Mesenchymal stem cell (in vitro differentiated cells and primary cell): ENCODE measurements around the gene UCHL1.
A peak's percentile ranks its signal among the peaks of the same experiment; 100 is the strongest.

Experiments used
- DNase-seq: peaks from one replicate; pipeline ENCODE4 v3.0.0-alpha.2; 2013
- H2AFZ ChIP-seq: one replicate; pipeline ENCODE4 v1.6.1; 2013; ENCODE audit warnings: low read depth, mild to moderate bottlenecking, control low read depth, inconsistent platforms, low read length, moderate library complexity
- H2AK5ac ChIP-seq: 2 replicates; pipeline ENCODE4 v1.6.1; 2013; ENCODE audit warnings: low read length, moderate library complexity, mild to moderate bottlenecking, inconsistent platforms; ENCODE audit not compliant: severe bottlenecking
- H2BK120ac ChIP-seq: one replicate; pipeline ENCODE4 v1.6.1; 2013; ENCODE audit warnings: low read depth, mild to moderate bottlenecking, inconsistent platforms, low read length, moderate library complexity
- H2BK12ac ChIP-seq, 2 experiments: one replicate each; pipeline ENCODE4 v1.6.1; 2013; ENCODE audit warnings: inconsistent platforms in 2 of 2, low read length in 2 of 2, mild to moderate bottlenecking in 2 of 2, moderate library complexity in 2 of 2, control low read depth in 1 of 2
- H2BK15ac ChIP-seq: one replicate; pipeline ENCODE4 v1.6.1; 2013; ENCODE audit warnings: mild to moderate bottlenecking, low read depth, inconsistent platforms; ENCODE audit not compliant: poor library complexity, severe bottlenecking
- H2BK5ac ChIP-seq: 2 replicates; pipeline ENCODE4 v1.6.1; 2013; ENCODE audit warnings: low read depth, mild to moderate bottlenecking, low read length, control low read depth, inconsistent platforms; ENCODE audit not compliant: poor library complexity, severe bottlenecking
- H3K14ac ChIP-seq, 2 experiments: one replicate each; pipeline ENCODE4 v1.6.1; 2013; ENCODE audit warnings: inconsistent platforms in 2 of 2, low read length in 2 of 2, control low read depth in 1 of 2, mild to moderate bottlenecking in 1 of 2, moderate library complexity in 1 of 2
- H3K18ac ChIP-seq, 2 experiments: one replicate each; pipeline ENCODE4 v1.6.1; 2013; ENCODE audit warnings: inconsistent platforms in 2 of 2, low read length in 2 of 2, control low read depth in 1 of 2, low read depth in 1 of 2, mild to moderate bottlenecking in 1 of 2
- H3K23ac ChIP-seq, 2 experiments: one replicate each; pipeline ENCODE4 v1.6.1; 2013; ENCODE audit warnings: inconsistent platforms in 2 of 2, low read length in 2 of 2, mild to moderate bottlenecking in 2 of 2, moderate library complexity in 2 of 2, control low read depth in 1 of 2
- H3K27ac ChIP-seq: 2 replicates; pipeline ENCODE4 v1.5.1; 2013; ENCODE audit warnings: mild to moderate bottlenecking, moderate library complexity, low read length, control low read depth, inconsistent platforms; ENCODE audit not compliant: poor library complexity, severe bottlenecking
- H3K27me3 ChIP-seq, 2 experiments: 2 replicates each; pipeline versions ENCODE4 v1.6.1 to v1.7.0; 2013; ENCODE audit warnings: low read length in 2 of 2, mild to moderate bottlenecking in 2 of 2, moderate library complexity in 2 of 2, control low read depth in 1 of 2, inconsistent platforms in 1 of 2; ENCODE audit not compliant: control insufficient read depth in 1 of 2, insufficient read depth in 1 of 2
- H3K36me3 ChIP-seq, 2 experiments: 2 replicates each; pipeline versions ENCODE4 v1.6.1 to v1.7.0; 2013; ENCODE audit warnings: low read length in 2 of 2, control low read depth in 1 of 2, inconsistent platforms in 1 of 2, low read depth in 1 of 2, mild to moderate bottlenecking in 1 of 2; ENCODE audit not compliant: insufficient read depth in 2 of 2, control insufficient read depth in 1 of 2
- H3K4ac ChIP-seq, 2 experiments: one replicate each; pipeline ENCODE4 v1.6.1; 2013; ENCODE audit warnings: inconsistent platforms in 2 of 2, low read length in 2 of 2, mild to moderate bottlenecking in 2 of 2, moderate library complexity in 2 of 2, control low read depth in 1 of 2, low read depth in 1 of 2
- H3K4me1 ChIP-seq: 2 replicates; pipeline ENCODE4 v1.6.1; 2013; ENCODE audit warnings: low read depth, low read length, control low read depth; ENCODE audit not compliant: control insufficient read depth, insufficient read depth
- H3K4me2 ChIP-seq: 2 replicates; pipeline ENCODE4 v1.6.1; 2013; ENCODE audit warnings: low read length, mild to moderate bottlenecking, inconsistent platforms; ENCODE audit not compliant: poor library complexity, severe bottlenecking
- H3K4me3 ChIP-seq, 2 experiments: 2 replicates each; pipeline versions ENCODE4 v1.5.1 to v1.7.0; 2013; ENCODE audit warnings: low read length in 2 of 2, mild to moderate bottlenecking in 2 of 2, control low read depth in 1 of 2, low read depth in 1 of 2; ENCODE audit not compliant: insufficient read depth in 1 of 2
- H3K79me1 ChIP-seq: replicated peaks from 2 replicates; pipeline ENCODE4 v1.6.1; 2013; ENCODE audit warnings: mild to moderate bottlenecking, control low read depth, low read length, inconsistent platforms; ENCODE audit not compliant: poor library complexity, severe bottlenecking
- H3K9ac ChIP-seq: 2 replicates; pipeline ENCODE4 v1.7.0; 2013; ENCODE audit warnings: mild to moderate bottlenecking, low read length, moderate library complexity
- H3K9me3 ChIP-seq: 2 replicates; pipeline ENCODE4 v1.7.0; 2013; ENCODE audit warnings: mild to moderate bottlenecking, low read length; ENCODE audit not compliant: control insufficient read depth
- H4K8ac ChIP-seq: one replicate; pipeline ENCODE4 v1.6.1; 2013; ENCODE audit warnings: inconsistent platforms, mild to moderate bottlenecking, low read length, moderate library complexity
- H4K91ac ChIP-seq: one replicate; pipeline ENCODE4 v1.6.1; 2013; ENCODE audit warnings: mild to moderate bottlenecking, low read length, inconsistent platforms
- WGBS: methylation state at CpG from one replicate; pipeline ENCODE4 v1.1.7; 2013; ENCODE audit warnings: mixed read lengths; 5-methylcytosine and 5-hydroxymethylcytosine counted together

Gene UCHL1

GRCh38 chr4:41290479-41290878 lies 33.8 kb downstream of the UCHL1 start:
- WGBS: 91% methylated on average over 3 of the region's 4 CpGs

GRCh38 chr4:41294445-41295062 lies 37.8 kb downstream of the UCHL1 start:
- Histone ChIP-seq H3K9me3 (peaks cover 6% of the 10 kb centered on the region), H4K8ac (no peak overlapping the region), H2BK120ac (no peak overlapping the region), H2AK5ac (no peak overlapping the region), H4K91ac (no peak overlapping the region), H3K14ac (peak overlapping the region in 1 of 2 experiments; percentile 65), H3K4ac (no peak overlapping the region), H2AFZ (no peak overlapping the region), H3K27ac (no peak overlapping the region), H3K4me2 (no peak overlapping the region), H3K4me3 (no peak overlapping the region), H2BK12ac (no peak overlapping the region), H2BK5ac (no peak overlapping the region), H3K18ac (no peak overlapping the region), H3K4me1 (no peaks in the 10 kb centered on the region), H3K36me3 (no peaks in the 10 kb centered on the region), H3K23ac (no peak overlapping the region), H3K27me3 (peaks cover 0 to 3% of the 10 kb centered on the region in 2 experiments), H2BK15ac (no peak overlapping the region), H3K9ac (no peak overlapping the region), H3K79me1 (no peaks in the 10 kb centered on the region)
- 89% methylated on average over 5 of the region's 7 CpGs for WGBS
- DNase-seq: no peak

More at GRCh38 chr4:41290479-41290878, 33.8 kb downstream of the UCHL1 start:
- Histone ChIP-seq H3K27ac (no peak overlapping the region), H3K27me3 (no peaks in the 10 kb centered on the region), H4K91ac (no peak overlapping the region), H3K14ac (no peak overlapping the region), H3K9me3 (peaks cover 9% of the 10 kb centered on the region), H3K36me3 (no peaks in the 10 kb centered on the region), H3K18ac (no peak overlapping the region), H3K4ac (no peak overlapping the region), H3K4me3 (no peak overlapping the region), H2BK120ac (no peak overlapping the region), H3K4me1 (peaks cover 4% of the 10 kb centered on the region), H3K9ac (no peak overlapping the region), H2BK15ac (no peak overlapping the region), H3K4me2 (no peak overlapping the region), H4K8ac (no peak overlapping the region), H3K79me1 (no peaks in the 10 kb centered on the region), H2AFZ (no peak overlapping the region), H2BK5ac (no peak overlapping the region), H2AK5ac (no peak overlapping the region), H2BK12ac (no peak overlapping the region), H3K23ac (no peak overlapping the region)
- no peak for DNase-seq

GRCh38 chr4:41296995-41297394 lies 40.3 kb downstream of the UCHL1 start:
- Histone ChIP-seq H4K91ac (no peak overlapping the region), H3K4me1 (no peaks in the 10 kb centered on the region), H2AK5ac (no peak overlapping the region), H3K9ac (no peak overlapping the region), H2BK120ac (no peak overlapping the region), H3K4ac (no peak overlapping the region), H3K27ac (no peak overlapping the region), H3K23ac (no peak overlapping the region), H3K9me3 (peaks cover 6% of the 10 kb centered on the region), H3K4me3 (no peak overlapping the region), H2BK12ac (no peak overlapping the region), H3K79me1 (no peaks in the 10 kb centered on the region), H3K36me3 (no peaks in the 10 kb centered on the region), H4K8ac (no peak overlapping the region), H3K18ac (no peak overlapping the region), H2BK5ac (no peak overlapping the region), H3K27me3 (peaks cover 0 to 3% of the 10 kb centered on the region in 2 experiments), H3K14ac (no peak overlapping the region), H3K4me2 (no peak overlapping the region), H2BK15ac (no peak overlapping the region), H2AFZ (no peak overlapping the region)
- DNase-seq: peak; percentile 35
- WGBS: no CpG with 5 or more reads among the region's 1 CpG

GRCh38 chr4:41297832-41298231 lies 41.1 kb downstream of the UCHL1 start:
- Histone ChIP-seq H4K91ac (no peak overlapping the region), H3K9ac (no peak overlapping the region), H3K4me3 (no peak overlapping the region), H2BK5ac (no peak overlapping the region), H3K14ac (no peak overlapping the region), H3K4me2 (no peak overlapping the region), H3K4ac (no peak overlapping the region), H3K9me3 (peaks cover 6% of the 10 kb centered on the region), H3K18ac (no peak overlapping the region), H3K23ac (no peak overlapping the region), H2BK12ac (no peak overlapping the region), H2AFZ (no peak overlapping the region), H3K36me3 (no peaks in the 10 kb centered on the region), H2AK5ac (no peak overlapping the region), H2BK120ac (no peak overlapping the region), H3K27ac (no peak overlapping the region), H3K4me1 (no peaks in the 10 kb centered on the region), H2BK15ac (no peak overlapping the region), H4K8ac (no peak overlapping the region), H3K79me1 (no peaks in the 10 kb centered on the region), H3K27me3 (peaks cover 0 to 3% of the 10 kb centered on the region in 2 experiments)
- 57% methylated on average over 2 of the region's 2 CpGs for WGBS
- DNase-seq: no peak
